HL-60 (cell line): ENCODE data around the gene LYPD4.

Source experiments
- CTCF ChIP-seq: IDR thresholded peaks from one replicate; pipeline ENCODE4 v1.5.1; 2011; ENCODE audit warnings: low read length, control low read depth, inconsistent platforms; ENCODE audit not compliant: insufficient read depth
- GABPA ChIP-seq: IDR thresholded peaks from 2 replicates; pipeline ENCODE4 v1.6.1; 2012; ENCODE audit warnings: low read depth
- POLR2AphosphoS5 ChIP-seq: IDR thresholded peaks from 2 replicates; pipeline ENCODE4 v1.6.1; 2012; ENCODE audit warnings: low read depth

GRCh38 chr19:41876847-41877832 lies 32.7 kb upstream of the LYPD4 start, which contains the start of gene CD79A:
- TF ChIP-seq CTCF (no peak), POLR2AphosphoS5 (peak; percentile 65; the same call in 1 of the 2 replicates), GABPA (no peak)
